NCI-H446 (cell line): ENCODE data around the gene OR51E1.

ENCODE experiments used
- DNase-seq, 2 experiments: peaks; one replicate each; lab custom pipeline; 2025; lab: John Stamatoyannopoulos, UW

The OR51E1 gene

GRCh38 chr11:4643682-4644081 lies at the start of gene OR51E1:
Gene OR51E1, plus strand, starts transcription at chr11:4643982. Its CDS starts 8,545 bp downstream, at chr11:4652527.
- DNase-seq, result no peak

GRCh38 chr11:4605057-4605456 lies 38.7 kb upstream of the OR51E1 start:
- DNase-seq, result no peak

GRCh38 chr11:4606231-4607015 lies 37.4 kb upstream of the OR51E1 start:
- DNase-seq, result no peak

- no peak for DNase-seq
Measured at GRCh38 chr11:4607096-4607495, 36.7 kb upstream of the OR51E1 start.

- peak; percentile 89 to 98 for DNase-seq
Measured at GRCh38 chr11:4607781-4608666, 35.8 kb upstream of the OR51E1 start, which contains the start of gene TRIM68. Gene TRIM68, minus strand, starts transcription at chr11:4608231. Its CDS starts 2,727 bp downstream, at chr11:4605504.

GRCh38 chr11:4610258-4610935 lies 33.4 kb upstream of the OR51E1 start:
- DNase-seq, result no peak

- DNase-seq, result no peak
Measured at GRCh38 chr11:4611986-4612385, 31.8 kb upstream of the OR51E1 start.

GRCh38 chr11:4615856-4616444 lies 27.8 kb upstream of the OR51E1 start:
- no peak for DNase-seq

- DNase-seq, result no peak
Measured at GRCh38 chr11:4619514-4619913, 24.3 kb upstream of the OR51E1 start.

- peak; percentile 47 to 82 for DNase-seq
Measured at GRCh38 chr11:4626207-4627099, 17.3 kb upstream of the OR51E1 start.

- DNase-seq, result no peak
Measured at GRCh38 chr11:4636136-4636535, 7.6 kb upstream of the OR51E1 start.

- DNase-seq, result peak; percentile 53 to 79
Measured at GRCh38 chr11:4636962-4637661, 6.7 kb upstream of the OR51E1 start, which contains the start of gene OR51D1. Gene OR51D1, plus strand, starts transcription at chr11:4637477. Its CDS starts 2,314 bp downstream, at chr11:4639791.

GRCh38 chr11:4637662-4638047 lies 6.1 kb upstream of the OR51E1 start:
- no peak for DNase-seq

GRCh38 chr11:4639931-4640330 lies 3.9 kb upstream of the OR51E1 start:
- DNase-seq, result no peak

- DNase-seq, result no peak
Measured at GRCh38 chr11:4641501-4641900, 2.3 kb upstream of the OR51E1 start.

GRCh38 chr11:4642043-4642442 lies 1.7 kb upstream of the OR51E1 start:
- DNase-seq, result no peak

GRCh38 chr11:4643076-4643475 lies 706 bp upstream of the OR51E1 start:
- no peak for DNase-seq

GRCh38 chr11:4644233-4644632 lies 451 bp downstream of the OR51E1 start:
- DNase-seq, result no peak

- DNase-seq, result no peak
Measured at GRCh38 chr11:4645974-4646373, 2.2 kb downstream of the OR51E1 start.

- DNase-seq, result no peak
Measured at GRCh38 chr11:4647766-4648165, 4.0 kb downstream of the OR51E1 start.
